ENCODE data around the gene OVOL1. TPM values are rescaled to one million over a fixed set of nuclear protein-coding genes. Genes with fewer than 3 reads are reported as not detected.

OVOL1 gene
- total RNA-seq, 1 experiment from 2014 or later = 10.5 TPM

DNA sequence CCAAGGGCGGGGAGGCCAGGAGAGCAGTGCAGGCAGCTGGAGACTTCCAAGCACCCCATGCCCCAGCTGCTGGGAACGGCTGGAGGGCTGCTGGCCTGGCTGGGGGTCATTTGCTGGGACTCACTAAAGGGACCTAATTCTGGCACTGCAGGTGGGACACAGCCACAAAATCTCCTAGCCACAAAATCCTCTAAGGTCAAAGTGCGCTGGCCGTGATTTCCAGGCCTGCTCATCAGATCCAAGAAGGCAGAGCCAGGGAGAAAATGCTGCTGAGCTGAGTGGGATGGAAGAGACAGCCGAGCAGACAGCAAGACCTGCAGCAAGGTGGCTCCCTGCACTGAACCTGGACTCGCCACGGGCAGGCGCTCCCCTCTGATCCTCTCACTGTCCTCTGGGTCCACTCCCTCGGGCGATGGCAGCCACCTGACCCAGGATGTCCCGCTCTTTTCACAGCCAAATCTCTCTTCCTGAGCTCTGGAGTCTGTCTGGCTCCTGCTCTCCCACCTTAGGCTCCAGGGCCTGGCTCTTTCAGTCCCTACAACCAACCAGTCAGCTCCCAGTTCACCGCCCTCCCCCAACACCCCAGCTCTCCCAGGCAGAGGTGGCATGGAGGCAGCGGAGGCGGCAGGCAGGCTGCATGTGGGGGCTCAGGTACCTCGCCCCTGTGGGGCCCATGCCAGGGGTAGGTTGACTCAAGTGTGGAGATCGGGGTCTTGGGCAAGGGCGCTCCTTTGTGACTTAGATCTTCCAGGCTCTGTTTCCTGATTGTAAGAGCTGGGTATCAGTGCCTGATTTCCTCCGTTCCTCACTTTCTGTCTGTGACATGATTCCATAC lies 14.5 kb downstream of the OVOL1 start:
- TF ChIP-seq, protein P1, sequence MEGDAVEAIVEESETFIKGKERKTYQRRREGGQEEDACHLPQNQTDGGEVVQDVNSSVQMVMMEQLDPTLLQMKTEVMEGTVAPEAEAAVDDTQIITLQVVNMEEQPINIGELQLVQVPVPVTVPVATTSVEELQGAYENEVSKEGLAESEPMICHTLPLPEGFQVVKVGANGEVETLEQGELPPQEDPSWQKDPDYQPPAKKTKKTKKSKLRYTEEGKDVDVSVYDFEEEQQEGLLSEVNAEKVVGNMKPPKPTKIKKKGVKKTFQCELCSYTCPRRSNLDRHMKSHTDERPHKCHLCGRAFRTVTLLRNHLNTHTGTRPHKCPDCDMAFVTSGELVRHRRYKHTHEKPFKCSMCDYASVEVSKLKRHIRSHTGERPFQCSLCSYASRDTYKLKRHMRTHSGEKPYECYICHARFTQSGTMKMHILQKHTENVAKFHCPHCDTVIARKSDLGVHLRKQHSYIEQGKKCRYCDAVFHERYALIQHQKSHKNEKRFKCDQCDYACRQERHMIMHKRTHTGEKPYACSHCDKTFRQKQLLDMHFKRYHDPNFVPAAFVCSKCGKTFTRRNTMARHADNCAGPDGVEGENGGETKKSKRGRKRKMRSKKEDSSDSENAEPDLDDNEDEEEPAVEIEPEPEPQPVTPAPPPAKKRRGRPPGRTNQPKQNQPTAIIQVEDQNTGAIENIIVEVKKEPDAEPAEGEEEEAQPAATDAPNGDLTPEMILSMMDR (conservative IDR thresholded peaks at IDR 0.05) = no peak
- no peak for TF ChIP-seq EZH2 (IDR thresholded peaks at IDR 0.05; ENCODE audit: low read depth)
- ChIA-PET CTCF (no interaction called here), POLR2A (ENCODE audit: unreplicated experiment) (no interaction called here)

DNA sequence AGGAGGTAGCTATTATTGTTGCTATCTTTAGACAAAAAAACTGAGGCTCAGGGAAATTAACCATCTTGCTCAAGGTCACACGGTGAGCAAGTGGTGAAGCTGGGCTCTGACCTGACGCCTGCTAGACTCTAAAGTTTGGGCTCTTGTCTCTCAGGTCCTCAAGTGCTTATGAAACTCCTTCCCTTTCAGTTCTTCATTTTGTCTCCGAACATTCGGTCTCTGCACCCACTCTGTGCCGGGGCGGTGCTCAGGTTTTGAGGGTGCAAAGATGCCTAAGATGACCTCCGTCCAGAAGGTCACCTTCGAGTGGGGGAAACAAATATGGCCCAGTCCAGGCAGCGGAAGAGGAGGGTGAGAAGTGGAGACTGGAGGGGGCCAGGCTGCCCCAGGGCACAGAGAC lies 16.0 kb downstream of the OVOL1 start:
- intact Hi-C loops (cut with micrococcal nuclease; ENCODE audit: unreplicated experiment) = no loop called here
- no peak for DNase-seq
- no peaks in the 10 kb centered on the region for H3K36me3 ChIP-seq (ENCODE audit: low read depth)
- POLR2A ChIA-PET (ENCODE audit: unreplicated experiment) = no interaction called here
- no peak for TF ChIP-seq EZH2 (IDR thresholded peaks at IDR 0.05; ENCODE audit: low read depth)
- TF ChIP-seq, protein P1 (conservative IDR thresholded peaks at IDR 0.05) = no peak
- no peak overlapping the region for H3K4me2 ChIP-seq
- no peak overlapping the region for H2AFZ ChIP-seq
- H3K4me3 ChIP-seq = no peak overlapping the region
- H3K9me2 ChIP-seq (ENCODE audit: insufficient read depth) = no peaks in the 10 kb centered on the region
- no peaks in the 10 kb centered on the region for H3K4me1 ChIP-seq (replicated peaks; ENCODE audit: insufficient read depth)
- H3K27ac ChIP-seq = no peak overlapping the region
- CTCF ChIA-PET = no interaction called here
- no peaks in the 10 kb centered on the region for H3K27me3 ChIP-seq (ENCODE audit: insufficient read depth, low read depth)
- H3F3A ChIP-seq (ENCODE audit: insufficient read depth, low read depth) = 0 out of 2 replicates have a peak, but pooled peaks cover 13% of the 10 kb centered on the region
- BruUV-seq (replicated peaks) = no TSS peak
- no peaks in the 10 kb centered on the region for H4K20me1 ChIP-seq (ENCODE audit: insufficient read depth)
- no peaks in the 10 kb centered on the region for H3K79me2 ChIP-seq (ENCODE audit: low read depth)
- H3K9me3 ChIP-seq (ENCODE audit: insufficient read depth, low read depth) = no peaks in the 10 kb centered on the region

More for the DNA sequence above, 14.5 kb downstream of the OVOL1 start:
- Histone ChIP-seq H3K27me3 (ENCODE audit: insufficient read depth, low read depth) (no peaks in the 10 kb centered on the region), H3F3A (ENCODE audit: insufficient read depth, low read depth) (0 out of 2 replicates have a peak, but pooled peaks cover 12% of the 10 kb centered on the region), H3K79me2 (ENCODE audit: low read depth) (no peaks in the 10 kb centered on the region), H4K20me1 (ENCODE audit: insufficient read depth) (no peaks in the 10 kb centered on the region), H3K9me2 (ENCODE audit: insufficient read depth) (no peaks in the 10 kb centered on the region), H3K4me2 (no peak overlapping the region), H2AFZ (no peak overlapping the region), H3K9me3 (ENCODE audit: insufficient read depth, low read depth) (no peaks in the 10 kb centered on the region), H3K4me3 (no peak overlapping the region), H3K4me1 (replicated peaks; ENCODE audit: insufficient read depth) (no peaks in the 10 kb centered on the region), H3K36me3 (ENCODE audit: low read depth) (no peaks in the 10 kb centered on the region), H3K27ac (no peak overlapping the region)
- no TSS peak for BruUV-seq (replicated peaks)
- intact Hi-C loops (cut with micrococcal nuclease; ENCODE audit: unreplicated experiment) = no loop called here
- DNase-seq = no peak

DNA sequence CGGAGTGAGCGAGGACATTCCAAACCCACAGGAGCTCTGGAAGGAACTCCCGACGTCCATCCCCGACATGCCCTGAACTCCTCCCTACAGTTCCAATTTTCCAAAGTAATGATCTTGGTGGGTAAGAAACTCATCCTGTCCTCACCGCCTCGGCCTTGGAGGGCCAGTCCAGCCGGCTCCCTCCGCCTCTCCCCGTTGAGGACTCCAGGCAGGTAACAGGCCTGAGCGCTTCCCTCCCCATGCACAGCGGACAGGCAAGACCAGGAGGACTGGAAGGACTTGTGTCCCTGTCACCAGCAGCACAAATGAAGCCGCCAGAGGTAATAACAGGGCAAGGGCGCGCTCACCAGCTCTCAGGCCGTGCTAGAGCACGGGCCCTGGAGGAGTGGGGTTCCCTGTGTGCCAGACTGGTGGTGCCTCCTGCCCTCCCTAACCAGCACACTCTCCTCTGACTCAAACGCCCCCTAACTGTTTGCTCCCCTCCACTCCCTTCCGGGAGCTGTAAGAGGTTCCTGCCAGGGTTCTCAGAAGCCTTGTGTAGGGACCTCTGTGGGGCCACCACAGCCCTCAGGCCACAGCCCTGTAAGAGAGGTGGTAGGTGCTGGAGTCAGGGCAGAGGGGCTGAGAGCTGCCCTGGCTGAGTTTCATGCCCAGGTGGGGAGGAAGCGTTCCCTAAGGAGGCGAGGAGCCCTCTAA lies 17.1 kb downstream of the OVOL1 start:
- BruUV-seq (replicated peaks) = no TSS peak
- Histone ChIP-seq H3K27ac (no peak overlapping the region), H3K4me1 (replicated peaks; ENCODE audit: insufficient read depth) (no peaks in the 10 kb centered on the region), H3K4me3 (no peak overlapping the region), H3K9me3 (ENCODE audit: insufficient read depth, low read depth) (no peaks in the 10 kb centered on the region), H3K9me2 (ENCODE audit: insufficient read depth) (no peaks in the 10 kb centered on the region), H2AFZ (no peak overlapping the region), H3K79me2 (ENCODE audit: low read depth) (no peaks in the 10 kb centered on the region), H3K36me3 (ENCODE audit: low read depth) (no peaks in the 10 kb centered on the region), H4K20me1 (ENCODE audit: insufficient read depth) (no peaks in the 10 kb centered on the region), H3K27me3 (ENCODE audit: insufficient read depth, low read depth) (no peaks in the 10 kb centered on the region), H3F3A (ENCODE audit: insufficient read depth, low read depth) (0 out of 2 replicates have a peak, but pooled peaks cover 13% of the 10 kb centered on the region), H3K4me2 (no peak overlapping the region)
- intact Hi-C loops (cut with micrococcal nuclease; ENCODE audit: unreplicated experiment) = no loop called here
- TF ChIP-seq EZH2 (IDR thresholded peaks at IDR 0.05; ENCODE audit: low read depth) = no peak
- TF ChIP-seq, protein P1 (conservative IDR thresholded peaks at IDR 0.05) = no peak
- CTCF ChIA-PET = no interaction called here
- POLR2A ChIA-PET (ENCODE audit: unreplicated experiment) = no interaction called here
- no peak for DNase-seq
